SK-N-SH (cell line): Measurements from ENCODE around the gene DGCR8. TPM values are rescaled to one million over a fixed set of nuclear protein-coding genes. Genes with fewer than 3 reads are reported as not detected.

Experiments used
- CTCF ChIA-PET: fragments of 300-600, 350-600 bp; formaldehyde crosslinking; extraction: SDS; loops from one replicate; lab custom pipeline; 2021; lab: Yijun Ruan, JAX
- POLR2A ChIA-PET: fragments of 350-600 bp; sonication (Branson Sonifier 250); formaldehyde crosslinking; extraction: SDS; loops from one replicate; lab custom pipeline; 2020; ENCODE audit warnings: antibody characterized with exemption, inconsistent platforms; lab: Yijun Ruan, JAX
- DNase-seq: peaks from one replicate; pipeline ENCODE4 v3.0.0; 2012
- H2AFZ ChIP-seq: fragments of 200-600 bp; sonication (generic); 2 replicates; pipeline ENCODE4 v1.8.1; 2016; ENCODE audit warnings: antibody characterized with exemption, mild to moderate bottlenecking, low read depth
- H3F3A ChIP-seq: fragments of 200-600 bp; sonication (generic); replicated peaks from 2 replicates; pipeline ENCODE3; 2016; ENCODE audit warnings: antibody characterized with exemption, mild to moderate bottlenecking; ENCODE audit not compliant: insufficient read depth
- H3K27ac ChIP-seq, 2 experiments: fragments of 200-500 bp in 1 of 2; fragments of 200-600 bp in 1 of 2; sonication (Bioruptor generic) in 1 of 2; sonication (generic), shearing (Covaris generic) in 1 of 2; 2 replicates each; pipeline versions ENCODE4 v1.5.1 to v1.6.1; 2014 to 2016; ENCODE audit warnings: low read depth in 2 of 2, inconsistent platforms in 1 of 2, low read length in 1 of 2, mild to moderate bottlenecking in 1 of 2, mixed read lengths in 1 of 2
- H3K27me3 ChIP-seq: fragments of 200-600 bp; sonication (generic), shearing (Covaris generic); 2 replicates; pipeline ENCODE4 v1.6.1; 2016; ENCODE audit warnings: mixed run types; ENCODE audit not compliant: insufficient read depth
- H3K36me3 ChIP-seq, 2 experiments: fragments of 200-500 bp in 1 of 2; fragments of 200-600 bp in 1 of 2; sonication (Bioruptor generic) in 1 of 2; sonication (generic) in 1 of 2; replicated peaks in 1 of 2; 2 replicates each; pipeline versions ENCODE3 to v1.5.1; 2014 to 2016; ENCODE audit warnings: low read length in 1 of 2, mild to moderate bottlenecking in 1 of 2; ENCODE audit not compliant: insufficient read depth in 2 of 2, control insufficient read depth in 1 of 2
- H3K4me1 ChIP-seq, 2 experiments: fragments of 200-500 bp in 1 of 2; fragments of 200-600 bp in 1 of 2; sonication (Bioruptor generic) in 1 of 2; sonication (generic), shearing (Covaris generic) in 1 of 2; 2 replicates each; pipeline versions ENCODE4 v1.5.1 to v1.6.1; 2014 to 2016; ENCODE audit warnings: low read depth in 1 of 2, low read length in 1 of 2, mixed run types in 1 of 2; ENCODE audit not compliant: insufficient read depth in 2 of 2, control insufficient read depth in 1 of 2
- H3K4me2 ChIP-seq: fragments of 200-600 bp; sonication (generic), shearing (Covaris generic); 2 replicates; pipeline ENCODE4 v1.6.1; 2017; ENCODE audit warnings: mixed run types
- H3K4me3 ChIP-seq, 2 experiments: fragments of 200-500 bp in 1 of 2; fragments of 200-600 bp in 1 of 2; sonication (Bioruptor generic) in 1 of 2; sonication (generic), shearing (Covaris generic) in 1 of 2; 2 replicates each; pipeline versions ENCODE4 v1.5.1 to v1.8.1; 2014 to 2016; ENCODE audit warnings: low read depth in 2 of 2, inconsistent platforms in 1 of 2, low read length in 1 of 2, mild to moderate bottlenecking in 1 of 2, mixed read lengths in 1 of 2, moderate library complexity in 1 of 2
- H3K79me2 ChIP-seq: fragments of 200-600 bp; sonication (generic); 2 replicates; pipeline ENCODE4 v1.8.1; 2017; ENCODE audit warnings: mild to moderate bottlenecking; ENCODE audit not compliant: insufficient read depth
- H3K9ac ChIP-seq: fragments of 200-600 bp; sonication (generic); 2 replicates; pipeline ENCODE4 v1.6.1; 2017; ENCODE audit warnings: mixed run types
- H3K9me2 ChIP-seq: fragments of 200-600 bp; sonication (generic); 2 replicates; pipeline ENCODE4 v1.6.1; 2017; ENCODE audit warnings: mixed run types
- H3K9me3 ChIP-seq: fragments of 200-600 bp; sonication (generic); 2 replicates; pipeline ENCODE4 v1.6.1; 2017; ENCODE audit warnings: mixed run types, mild to moderate bottlenecking, moderate library complexity
- H4K20me1 ChIP-seq: fragments of 200-600 bp; sonication (generic); 2 replicates; pipeline ENCODE4 v1.6.1; 2017; ENCODE audit warnings: mild to moderate bottlenecking, mixed run types; ENCODE audit not compliant: insufficient read depth
- CHD2 ChIP-seq: fragments of 150-350 bp; IDR thresholded peaks from 2 replicates; pipeline ENCODE4 v1.6.1; 2018; ENCODE audit warnings: low read length; ENCODE audit not compliant: partially characterized antibody
- ELF1 ChIP-seq: IDR thresholded peaks from 2 replicates; pipeline ENCODE4 v1.4.0; 2012
- EZH2phosphoT487 ChIP-seq: fragments of 200-600 bp; sonication (generic); IDR thresholded peaks from 2 replicates; pipeline ENCODE4 v1.6.1; 2017; ENCODE audit warnings: low read depth, mixed run types, mild to moderate bottlenecking, antibody characterized with exemption, moderate library complexity, borderline replicate concordance
- FOXJ3 ChIP-seq: sonication (generic); formaldehyde crosslinking; IDR thresholded peaks from 2 replicates; pipeline ENCODE4 v1.5.1; 2020; ENCODE audit warnings: mild to moderate bottlenecking, missing genetic modification reagents
- GABPA ChIP-seq: IDR thresholded peaks from 2 replicates; pipeline ENCODE4 v1.4.0; 2012; ENCODE audit warnings: low read depth, mild to moderate bottlenecking
- GATA2 ChIP-seq: sonication (generic); formaldehyde crosslinking; IDR thresholded peaks from 2 replicates; pipeline ENCODE4 v1.5.0; 2020; ENCODE audit warnings: mild to moderate bottlenecking, missing genetic modification reagents
- JUND ChIP-seq: IDR thresholded peaks from 2 replicates; pipeline ENCODE4 v1.4.0; 2012
- MEF2A ChIP-seq: IDR thresholded peaks from 2 replicates; pipeline ENCODE4 v1.4.0; 2012; ENCODE audit warnings: low read depth, borderline replicate concordance
- NFIC ChIP-seq: IDR thresholded peaks from 2 replicates; pipeline ENCODE4 v1.4.0; 2012; ENCODE audit warnings: borderline replicate concordance
- NRF1 ChIP-seq: IDR thresholded peaks from 2 replicates; pipeline ENCODE4 v1.6.1; 2012; ENCODE audit warnings: low read depth, mild to moderate bottlenecking, low read length
- PBX3 ChIP-seq: IDR thresholded peaks from 2 replicates; pipeline ENCODE4; 2012
- RAD21 ChIP-seq: IDR thresholded peaks from 2 replicates; pipeline ENCODE4 v1.6.1; 2012; ENCODE audit warnings: mild to moderate bottlenecking, low read length
- RCOR1 ChIP-seq: fragments of 150-350 bp; IDR thresholded peaks from 2 replicates; pipeline ENCODE4 v1.6.1; 2017; ENCODE audit warnings: antibody characterized with exemption, low read length
- SIN3A ChIP-seq: IDR thresholded peaks from 2 replicates; pipeline ENCODE4 v1.6.1; 2012; ENCODE audit warnings: low read depth, mild to moderate bottlenecking, low read length, moderate library complexity, borderline replicate concordance
- SMC3 ChIP-seq: IDR thresholded peaks from 2 replicates; pipeline ENCODE4 v1.6.1; 2012; ENCODE audit warnings: low read depth, low read length, improper control_type of control experiment
- TAF1 ChIP-seq: IDR thresholded peaks from 2 replicates; pipeline ENCODE4 v1.6.1; 2012; ENCODE audit warnings: low read depth, mild to moderate bottlenecking, low read length, moderate library complexity, borderline replicate concordance
- TCF12 ChIP-seq: IDR thresholded peaks from 2 replicates; pipeline ENCODE4 v1.4.0; 2012
- TEAD4 ChIP-seq: IDR thresholded peaks from 2 replicates; pipeline ENCODE4 v1.4.0; 2012; ENCODE audit warnings: mild to moderate bottlenecking, borderline replicate concordance; ENCODE audit not compliant: insufficient read depth
- YY1 ChIP-seq: IDR thresholded peaks from 2 replicates; pipeline ENCODE4 v1.4.0; 2012; ENCODE audit warnings: low read depth, mild to moderate bottlenecking
- WGBS: methylation state at CpG from one replicate; pipeline ENCODE4 v1.1.6; 2017; ENCODE audit warnings: low lambda C conversion rate; 5-methylcytosine and 5-hydroxymethylcytosine counted together
- polyA plus RNA-seq, 3 experiments: library from polyadenylated mRNA; depleted of rRNA; stranded (reverse); fragments of >200 nt; gene quantifications; 2 replicates each; pipeline ENCODE4 v1.2.3, GENCODE V29; 2012
- TF ChIP-seq, protein P1 (sequence below): IDR thresholded peaks from 2 replicates; pipeline ENCODE4 v1.4.0; 2012; ENCODE audit warnings: low read depth, borderline replicate concordance

DGCR8 gene
- polyA plus RNA-seq, 1 of the 3 experiments (the other 2 are of a cell fraction): 26.5 TPM

- Histone ChIP-seq H3K4me1 (no peaks in the 10 kb centered on the region), H3K27me3 (no peaks in the 10 kb centered on the region), H3K36me3 (peaks cover 0 to 5% of the 10 kb centered on the region in 2 experiments), H3K9ac (no peak overlapping the region), H3F3A (peaks cover 2% of the 10 kb centered on the region), H3K4me3 (no peak overlapping the region), H3K9me3 (no peaks in the 10 kb centered on the region), H2AFZ (no peak overlapping the region), H3K27ac (no peak overlapping the region), H3K79me2 (no peaks in the 10 kb centered on the region), H4K20me1 (no peaks in the 10 kb centered on the region), H3K9me2 (no peaks in the 10 kb centered on the region), H3K4me2 (no peak overlapping the region)
- no peak for TF ChIP-seq MEF2A
- no peak for TF ChIP-seq RAD21
- TF ChIP-seq RCOR1: no peak
- DNase-seq: no peak
- POLR2A ChIA-PET: no interaction called here
- WGBS: 99% methylated on average over 10 of the region's 10 CpGs
- CTCF ChIA-PET: no interaction called here
These were observed 23.9 kb upstream of the DGCR8 start for GRCh38 chr22:20056161-20056560.

DNA sequence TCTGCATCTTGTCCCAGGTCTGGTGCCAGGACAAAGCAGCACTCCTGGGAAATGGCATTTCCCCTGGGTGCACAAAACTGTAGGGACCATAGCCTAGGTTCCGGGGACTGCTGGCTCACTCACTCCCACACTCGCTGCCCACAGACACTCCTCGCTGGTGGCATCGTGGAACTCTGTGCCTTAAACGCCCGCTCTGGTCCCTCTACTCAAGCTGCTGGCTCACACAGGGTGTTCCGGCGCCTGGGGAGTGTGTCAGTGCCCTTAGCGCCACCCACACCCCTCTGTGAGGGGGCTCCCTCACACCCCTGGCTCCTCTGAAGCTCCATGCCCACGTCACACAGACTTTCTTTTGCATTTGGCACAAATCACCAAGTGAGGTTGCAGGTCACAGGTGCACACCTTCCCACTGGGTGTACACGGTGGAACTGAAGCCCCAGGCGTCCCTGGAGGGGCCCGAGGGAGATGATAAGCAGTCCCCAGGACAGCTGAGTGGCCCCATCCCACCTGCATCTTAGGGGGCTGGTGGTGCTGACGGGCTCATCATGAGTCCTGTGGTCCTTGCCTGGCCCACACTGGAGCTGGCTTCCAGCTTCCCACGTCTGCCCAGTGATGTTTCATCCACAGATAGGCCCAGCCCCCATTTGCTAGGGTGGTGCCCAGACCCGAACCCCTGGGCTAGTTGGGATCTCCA, 23.2 kb upstream of the DGCR8 start:
- Histone ChIP-seq H3K9ac (no peak overlapping the region), H3K36me3 (peaks cover 0 to 8% of the 10 kb centered on the region in 2 experiments), H4K20me1 (no peaks in the 10 kb centered on the region), H3K9me2 (no peaks in the 10 kb centered on the region), H3K27me3 (no peaks in the 10 kb centered on the region), H3K4me1 (no peaks in the 10 kb centered on the region), H3F3A (peaks cover 2% of the 10 kb centered on the region), H3K4me3 (no peak overlapping the region), H3K79me2 (no peaks in the 10 kb centered on the region), H3K27ac (no peak overlapping the region), H3K9me3 (no peaks in the 10 kb centered on the region), H3K4me2 (no peak overlapping the region), H2AFZ (no peak overlapping the region)
- TF ChIP-seq NFIC: no peak
- no peak for DNase-seq
- ChIA-PET CTCF (no interaction called here), POLR2A (no interaction called here)
- WGBS: 90% methylated on average over 10 of the region's 16 CpGs

GRCh38 chr22:20057596-20058268, 22.3 kb upstream of the DGCR8 start:
- no peaks in the 10 kb centered on the region for H3K79me2 ChIP-seq
- no peak overlapping the region for H3K4me2 ChIP-seq
- no peaks in the 10 kb centered on the region for H3K9me3 ChIP-seq
- H3K27ac ChIP-seq: no peak overlapping the region
- H2AFZ ChIP-seq: no peak overlapping the region
- H3K9ac ChIP-seq: no peak overlapping the region
- no peaks in the 10 kb centered on the region for H4K20me1 ChIP-seq
- H3K4me3 ChIP-seq: no peak overlapping the region
- CTCF ChIA-PET: interaction anchor here (0.6 kb wide), 1 partner anchor 746 kb away, joined by 3 read pairs; no protein-coding TSS in a partner anchor
- DNase-seq: no peak
- POLR2A ChIA-PET: interaction anchor here (0.6 kb wide), 1 partner anchor 13 kb away, joined by 4 read pairs; no protein-coding TSS in a partner anchor
- H3K27me3 ChIP-seq: no peaks in the 10 kb centered on the region
- no peaks in the 10 kb centered on the region for H3K9me2 ChIP-seq
- peaks cover 2% of the 10 kb centered on the region for H3F3A ChIP-seq
- WGBS: 95% methylated on average over 13 of the region's 13 CpGs
- H3K36me3 ChIP-seq: peaks cover 0 to 10% of the 10 kb centered on the region in 2 experiments
- no peaks in the 10 kb centered on the region for H3K4me1 ChIP-seq
- TF ChIP-seq GATA2 (CRISPR knock-in tag) (no peak), CHD2 (no peak), GABPA (no peak), NRF1 (no peak), EZH2phosphoT487 (no peak), SMC3 (no peak), JUND (no peak), YY1 (no peak), TEAD4 (no peak), TCF12 (no peak), ELF1 (no peak), PBX3 (no peak), SIN3A (no peak), TAF1 (no peak), MEF2A (no peak), RAD21 (no peak), FOXJ3 (CRISPR knock-in tag) (no peak)
- TF ChIP-seq, protein P1, sequence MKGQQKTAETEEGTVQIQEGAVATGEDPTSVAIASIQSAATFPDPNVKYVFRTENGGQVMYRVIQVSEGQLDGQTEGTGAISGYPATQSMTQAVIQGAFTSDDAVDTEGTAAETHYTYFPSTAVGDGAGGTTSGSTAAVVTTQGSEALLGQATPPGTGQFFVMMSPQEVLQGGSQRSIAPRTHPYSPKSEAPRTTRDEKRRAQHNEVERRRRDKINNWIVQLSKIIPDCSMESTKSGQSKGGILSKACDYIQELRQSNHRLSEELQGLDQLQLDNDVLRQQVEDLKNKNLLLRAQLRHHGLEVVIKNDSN: no peak
